Heart left ventricle (tissue), 16 donors: Measurements from ENCODE around the gene TUSC2. TPM values are rescaled to one million over a fixed set of nuclear protein-coding genes. Genes with fewer than 3 reads are reported as not detected.

Source experiments
- ATAC-seq, 4 donors: fragments of 200-7000 bp; cut with Tn5 transposase; one replicate each; pipeline ENCODE4 v1.9.1; 2020 to 2022; ENCODE audit warnings: moderate library complexity in 4 of 4, mild to moderate bottlenecking in 3 of 4, moderate number of reproducible peaks in 1 of 4
- DNase-seq, 5 donors: peaks; one replicate each; pipeline ENCODE4 v3.0.0-alpha.2; 2020
- H3K27ac ChIP-seq, 12 donors: fragments of 200-600 bp; sonication (generic) in 4 of 12; one replicate each; pipeline versions ENCODE4 v1.5.0 to v1.8.0; 2016 to 2022; ENCODE audit warnings: mild to moderate bottlenecking in 2 of 12
- H3K27me3 ChIP-seq, 9 donors: fragments of 200-600 bp; sonication (generic) in 2 of 9; one replicate each; pipeline versions ENCODE4 v1.5.1 to v1.8.0; 2016 to 2022; ENCODE audit warnings: mild to moderate bottlenecking in 3 of 9
- H3K36me3 ChIP-seq, 9 donors: fragments of 200-600 bp; sonication (generic) in 2 of 9; one replicate each; pipeline versions ENCODE4 v1.5.0 to v1.8.0; 2018 to 2022; ENCODE audit warnings: mild to moderate bottlenecking in 2 of 9
- H3K4me1 ChIP-seq, 12 donors: fragments of 200-600 bp; sonication (generic) in 4 of 12; one replicate each; pipeline versions ENCODE4 v1.5.0 to v1.8.0; 2016 to 2022; ENCODE audit warnings: mild to moderate bottlenecking in 3 of 12
- H3K4me3 ChIP-seq, 12 donors: fragments of 200-600 bp; sonication (generic) in 4 of 12; one replicate each; pipeline versions ENCODE4 v1.5.0 to v1.8.0; 2017 to 2022; ENCODE audit warnings: mild to moderate bottlenecking in 9 of 12, moderate library complexity in 4 of 12
- H3K9me3 ChIP-seq, 12 donors: fragments of 200-600 bp; sonication (generic) in 4 of 12; one replicate each; pipeline versions ENCODE4 v1.5.0 to v1.8.0; 2016 to 2022; ENCODE audit warnings: mild to moderate bottlenecking in 1 of 12
- POLR2A ChIP-seq, 2 donors: fragments of 450-650 bp; IDR thresholded peaks; one replicate each; pipeline ENCODE4 v1.6.1; 2017; ENCODE audit warnings: antibody characterized with exemption in 2 of 2, mild to moderate bottlenecking in 2 of 2, moderate library complexity in 2 of 2
- WGBS, 4 donors: extraction: QIAGEN DNeasy Blood & Tissue Kit in 2 of 4; methylation state at CpG; one replicate each; pipeline versions ENCODE4 v1.1.5 to v1.1.7; 2013 to 2018; 5-methylcytosine and 5-hydroxymethylcytosine counted together
- intact Hi-C, 10 donors: fragments of 100-400 bp; cut with DNase I; formaldehyde crosslinking; loops; one replicate each; pipeline versions ENCODE4 v1.11.1 to v1.14.2; 2022
- polyA plus RNA-seq, 2 donors: library from polyadenylated mRNA; stranded (reverse); fragments of 200-250 nt; gene quantifications; one replicate each; pipeline ENCODE4 v1.2.3, GENCODE V29; 2013
- total RNA-seq, 9 donors: library from RNA; depleted of rRNA in 2 of 9; stranded (reverse); fragments of >200 nt in 2 of 9; fragmentation: NEBNext Ultra II Directional in 3 of 9; extraction: Animal tissue kit (Norgen Biotek cat#: 25700) in 3 of 9; gene quantifications; one replicate each; pipeline versions ENCODE4 v1.1.0 to v1.2.4, GENCODE V29; 2016 to 2023
- TF ChIP-seq, protein P1 (sequence below), 12 donors: fragments of 200-600 bp; sonication (generic) in 4 of 12; IDR thresholded peaks; one replicate each; pipeline versions ENCODE4 v1.5.0 to v1.8.0; 2018 to 2022; ENCODE audit warnings: antibody characterized with exemption in 12 of 12, mild to moderate bottlenecking in 5 of 12
- donor health status: ischemic (EF 13 %, LVEDD 7.1; RV severe dilation, severe dysfunction).
- donor health status: healthy with polysubstance abuse.
- donor health status: DM: no; HTN: yes; CAD: no.
- donor health status: DM: no; HTN: no; CAD: no.
- donor health status: ischemic (EF 25% LVEDD 6.9; RV normal size, moderate dysfunction).
- donor health status: ischemic (EF 25% LVEDD 5.7; RV mildly dilated, moderate dysfunction).
- donor health status: healthy.
- donor health status: DM: yes; HTN: yes; CAD: no.
- donor health status: ischemic (EF 35%, LVEDD 5.7; RV mildly dilated, moderate dysfunction).
- donor health status: nonischemic (EF 11% LVEDD 7.7; RV severe dilation, severe dysfunction).
- donor health status: DM: yes; HTN: yes; CAD: no.
- donor health status: PGD.
- donor health status: ischemic (EF 29% LVEDD 5.4; RV normal size, mild dysfunction).
- donor health status: nonischemic (EF 23%, LVEDD 6.1; RV moderate dilation, normal function).

Gene TUSC2
- total and polyA plus RNA-seq, 11 donors = 24.5 to 68.1 (median 29.0) TPM

DNA sequence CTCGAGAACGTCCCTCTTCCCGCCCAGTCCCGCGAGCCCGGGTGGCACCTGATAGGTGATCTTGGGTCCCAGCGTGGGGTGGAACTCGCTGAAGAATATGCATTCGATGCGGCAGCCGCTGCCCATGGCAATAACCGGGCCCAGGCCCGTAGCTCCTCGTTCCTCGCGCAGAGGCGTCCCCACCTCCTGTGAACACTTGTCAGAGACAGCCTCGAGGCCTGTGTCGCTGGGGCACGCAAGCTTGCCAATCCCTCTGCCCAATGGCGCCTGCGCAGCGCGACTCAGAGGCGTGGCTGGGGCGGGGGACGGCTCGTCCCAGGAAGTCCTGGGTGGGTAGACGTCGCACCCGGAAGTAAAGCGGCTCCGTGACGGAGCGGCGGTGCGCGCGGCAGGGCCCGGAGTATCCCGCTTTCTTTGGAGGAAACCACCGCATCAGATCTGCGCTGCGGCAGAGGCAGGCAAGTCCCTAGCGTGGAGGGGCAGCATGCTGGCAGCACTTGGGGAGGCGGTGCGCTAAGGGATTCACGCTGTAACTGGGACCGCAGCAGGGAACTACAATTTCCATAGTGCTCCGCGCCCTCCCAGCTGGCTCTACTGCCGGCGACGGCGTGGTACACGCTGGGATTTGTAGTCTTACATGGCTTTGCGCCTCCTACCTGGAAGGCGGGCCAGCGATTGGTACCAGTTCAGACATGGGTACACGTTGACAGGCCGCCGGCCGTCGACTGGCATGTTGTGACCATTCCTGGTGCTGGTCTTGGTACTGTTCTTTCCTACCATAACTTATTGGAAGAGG, 22.7 kb upstream of the TUSC2 start, which contains the start of the genes CYB561D2 and NPRL2:
Gene CYB561D2, plus strand, starts transcription at position 336 of the 796 bp plus-strand sequence. CDS start 572 bp downstream, outside the sequence.
Gene NPRL2, minus strand, starts transcription at position 249 of the 796 bp plus-strand sequence. Its CDS starts 123 bp downstream, at position 126.
- peaks cover 0 to 53% (median 40%) of the 10 kb centered on the region in 9 donors for H3K36me3 ChIP-seq
- intact Hi-C loops = loop anchor here in 2 of 10 donors (5.0 to 10.0 kb wide), 3 partner anchors 262 to 1614 kb away; partner anchors contain the start of genes CISH (in 1 of the 2), MANF (in 1 of the 2) and PCBP4 (in 1 of the 2)
- 0 to 1% (median 1%) methylated on average over 34 to 64 of the region's 64 CpGs for WGBS, 4 donors
- H3K27ac ChIP-seq = peak within 1 kb of the TSS; percentile 91 to 98 (median 95)
- peak; percentile 88 to 97 (median 96) for ATAC-seq
- H3K9me3 ChIP-seq = no peaks in the 10 kb centered on the region
- TF ChIP-seq, protein P1, sequence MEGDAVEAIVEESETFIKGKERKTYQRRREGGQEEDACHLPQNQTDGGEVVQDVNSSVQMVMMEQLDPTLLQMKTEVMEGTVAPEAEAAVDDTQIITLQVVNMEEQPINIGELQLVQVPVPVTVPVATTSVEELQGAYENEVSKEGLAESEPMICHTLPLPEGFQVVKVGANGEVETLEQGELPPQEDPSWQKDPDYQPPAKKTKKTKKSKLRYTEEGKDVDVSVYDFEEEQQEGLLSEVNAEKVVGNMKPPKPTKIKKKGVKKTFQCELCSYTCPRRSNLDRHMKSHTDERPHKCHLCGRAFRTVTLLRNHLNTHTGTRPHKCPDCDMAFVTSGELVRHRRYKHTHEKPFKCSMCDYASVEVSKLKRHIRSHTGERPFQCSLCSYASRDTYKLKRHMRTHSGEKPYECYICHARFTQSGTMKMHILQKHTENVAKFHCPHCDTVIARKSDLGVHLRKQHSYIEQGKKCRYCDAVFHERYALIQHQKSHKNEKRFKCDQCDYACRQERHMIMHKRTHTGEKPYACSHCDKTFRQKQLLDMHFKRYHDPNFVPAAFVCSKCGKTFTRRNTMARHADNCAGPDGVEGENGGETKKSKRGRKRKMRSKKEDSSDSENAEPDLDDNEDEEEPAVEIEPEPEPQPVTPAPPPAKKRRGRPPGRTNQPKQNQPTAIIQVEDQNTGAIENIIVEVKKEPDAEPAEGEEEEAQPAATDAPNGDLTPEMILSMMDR (IDR thresholded peaks at IDR 0.05) = peak in 2 of 12 donors; percentile 5 to 8
- peak; percentile 58 to 86 for TF ChIP-seq POLR2A (IDR thresholded peaks at IDR 0.05)
- DNase-seq = peak; percentile 96 to 99 (median 98)
- H3K4me1 ChIP-seq = peaks cover 7 to 63% (median 40%) of the 10 kb centered on the region in 12 donors
- H3K4me3 ChIP-seq = peak within 1 kb of the TSS; percentile 24 to 95 (median 84)
- no peaks in the 10 kb centered on the region for H3K27me3 ChIP-seq

GRCh38 chr3:50350213-50350526, 22.1 kb upstream of the TUSC2 start:
- TF ChIP-seq, protein P1 (IDR thresholded peaks at IDR 0.05) = no peak
- TF ChIP-seq POLR2A (IDR thresholded peaks at IDR 0.05) = no peak
- 10 to 19% (median 14%) methylated on average over 7 of the region's 7 CpGs for WGBS, 4 donors
- Histone ChIP-seq H3K27ac (peak overlapping the region; percentile 91 to 98 (median 95)), H3K9me3 (no peaks in the 10 kb centered on the region), H3K4me3 (peak overlapping the region; percentile 24 to 95 (median 84)), H3K27me3 (no peaks in the 10 kb centered on the region), H3K4me1 (peaks cover 5 to 63% (median 41%) of the 10 kb centered on the region in 12 donors), H3K36me3 (peaks cover 0 to 47% (median 35%) of the 10 kb centered on the region in 9 donors)
- intact Hi-C loops = loop anchor here in 2 of 10 donors (5.0 to 10.0 kb wide), 3 partner anchors 262 to 1615 kb away; partner anchors contain the start of genes CISH (in 1 of the 2), MANF (in 1 of the 2) and PCBP4 (in 1 of the 2)
- no peak for ATAC-seq
- DNase-seq = no peak

DNA sequence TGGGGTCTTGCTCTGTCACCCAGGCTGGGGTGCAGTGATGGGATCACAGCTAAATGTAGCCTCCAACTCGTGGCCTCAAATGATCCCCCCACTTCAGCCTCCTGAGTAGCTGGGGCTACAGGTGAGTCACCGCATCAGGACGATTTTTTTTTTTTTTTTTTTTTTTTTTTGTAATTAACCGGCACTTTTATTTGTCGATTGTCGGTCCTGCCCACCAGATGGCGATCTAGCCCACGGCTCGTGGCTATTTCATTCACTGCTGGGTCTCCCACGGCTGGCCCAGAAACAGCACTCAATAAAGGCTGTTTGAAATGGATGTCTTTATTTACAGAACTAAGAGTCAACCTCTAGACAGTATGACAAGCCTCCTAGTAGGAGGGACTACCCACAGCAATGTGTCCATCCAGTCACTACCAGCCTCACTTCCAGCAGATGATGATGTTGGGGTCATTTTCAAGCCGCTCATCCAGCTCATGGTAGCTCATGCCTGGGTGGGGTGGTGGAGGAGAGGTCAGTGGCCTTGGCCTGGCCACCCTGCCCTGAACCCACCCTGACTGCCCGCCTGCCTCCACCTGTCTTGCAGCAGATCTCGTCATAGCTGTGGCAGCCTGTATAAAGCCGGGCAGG, 19.3 kb upstream of the TUSC2 start:
- no peak overlapping the region for H3K27ac ChIP-seq
- ATAC-seq = no peak
- no peak overlapping the region for H3K4me3 ChIP-seq
- H3K27me3 ChIP-seq = no peaks in the 10 kb centered on the region
- peaks cover 5 to 50% (median 37%) of the 10 kb centered on the region in 12 donors for H3K4me1 ChIP-seq
- no peaks in the 10 kb centered on the region for H3K9me3 ChIP-seq
- no peak for TF ChIP-seq POLR2A (IDR thresholded peaks at IDR 0.05)
- TF ChIP-seq, protein P1 (IDR thresholded peaks at IDR 0.05) = peak; percentile 46 to 74 (median 65)
- DNase-seq = peak; percentile 58 to 76 (median 73)
- WGBS, 4 donors = 27 to 29% (median 28%) methylated on average over 14 of the region's 14 CpGs
- peaks cover 0 to 18% (median 11%) of the 10 kb centered on the region in 9 donors for H3K36me3 ChIP-seq
- intact Hi-C loops = loop anchor here in 9 of 10 donors (1.0 to 10.0 kb wide), 5 partner anchors 85 to 1038 kb away; partner anchors contain the start of genes CISH (in 2 of the 9) and MANF (in 1 of the 9)
